Lower lobe of right lung (tissue), 2 donors: ENCODE results near the gene CYBA. TPM values are rescaled to one million over a fixed set of nuclear protein-coding genes. Genes with fewer than 3 reads are reported as not detected.
A peak's percentile ranks its signal among the peaks of the same experiment; 100 is the strongest.

ENCODE experiments used
- ATAC-seq, 2 donors: fragments of 200-7000 bp; cut with Tn5 transposase; one replicate each; pipeline ENCODE4 v1.9.1; 2020 to 2022; ENCODE audit warnings: mild to moderate bottlenecking in 2 of 2, moderate library complexity in 2 of 2
- DNase-seq: peaks from one replicate; pipeline ENCODE4 v3.0.0-alpha.2; 2020
- H3K27ac ChIP-seq: fragments of 200-600 bp; one replicate; pipeline ENCODE4 v1.8.0; 2022
- H3K27me3 ChIP-seq: fragments of 200-600 bp; one replicate; pipeline ENCODE4 v1.8.0; 2022; ENCODE audit warnings: low read depth
- H3K36me3 ChIP-seq: fragments of 200-600 bp; one replicate; pipeline ENCODE4 v1.8.0; 2022; ENCODE audit warnings: mild to moderate bottlenecking
- H3K4me1 ChIP-seq: fragments of 200-600 bp; one replicate; pipeline ENCODE4 v1.8.0; 2022
- H3K4me3 ChIP-seq: fragments of 200-600 bp; one replicate; pipeline ENCODE4 v1.8.0; 2022; ENCODE audit warnings: mild to moderate bottlenecking
- H3K9me3 ChIP-seq: fragments of 200-600 bp; one replicate; pipeline ENCODE4 v1.8.0; 2022
- intact Hi-C: fragments of 100-400 bp; cut with DNase I; formaldehyde crosslinking; loops from one replicate; pipeline ENCODE4 v1.11.0; 2022
- total RNA-seq: library from RNA; stranded (reverse); fragmentation: NEBNext Ultra II Directional; extraction: Animal tissue kit (Norgen Biotek cat#: 25700); gene quantifications from one replicate; pipeline ENCODE4 v1.2.1, GENCODE V29; 2021
- TF ChIP-seq, protein P1 (sequence below): fragments of 200-600 bp; IDR thresholded peaks from one replicate; pipeline ENCODE4 v1.8.0; 2022; ENCODE audit warnings: antibody characterized with exemption, mild to moderate bottlenecking
- donor health status: DM: no; HTN: yes; CAD: no; lungs with severe emphysema.

CYBA gene
- total RNA-seq, 1 donor from 2014 or later, result 371 TPM

DNA sequence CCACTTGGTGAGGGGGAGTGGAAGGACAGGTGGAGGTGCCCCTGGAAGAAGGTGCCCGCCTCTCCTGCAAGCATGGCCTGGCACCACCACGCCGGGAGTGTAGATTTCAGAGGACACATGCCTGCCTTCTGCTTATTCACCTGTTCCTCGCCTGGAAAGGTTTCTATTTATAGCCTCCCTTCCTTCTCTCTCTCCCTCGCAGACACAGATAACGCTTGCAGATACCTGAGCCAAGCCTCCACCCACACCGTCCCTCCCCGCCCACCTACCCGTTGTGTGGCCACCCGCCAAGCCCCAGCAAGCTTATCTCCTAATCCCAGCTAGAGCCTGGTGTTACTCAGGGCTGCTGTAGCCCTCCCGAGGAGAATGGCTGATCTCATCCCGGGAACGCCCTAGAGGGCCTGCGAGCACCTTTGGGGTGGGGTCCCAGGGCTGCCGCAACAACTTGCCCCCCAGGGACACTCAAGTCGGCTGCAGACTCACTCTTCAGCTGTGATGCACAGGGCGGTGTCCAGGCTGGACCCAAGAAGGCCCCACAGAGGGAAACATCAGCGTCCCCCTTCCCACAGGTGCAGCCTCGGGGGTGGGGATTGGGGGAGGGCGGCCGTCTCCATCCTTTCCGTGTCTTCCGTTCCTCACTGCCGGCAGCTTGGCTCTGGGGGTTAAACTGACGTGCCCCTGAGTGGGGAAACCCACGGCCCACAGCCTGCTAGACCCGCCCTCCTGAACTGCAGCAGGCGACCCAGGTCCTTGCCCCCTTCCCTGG lies 37.3 kb upstream of the CYBA start:
- DNase-seq (peak; percentile 44), ATAC-seq (peak in 1 of 2 donors; percentile 14)
- Histone ChIP-seq H3K27me3 (peaks cover 58% of the 10 kb centered on the region), H3K27ac (no peak overlapping the region), H3K4me1 (peaks cover 60% of the 10 kb centered on the region), H3K9me3 (no peaks in the 10 kb centered on the region), H3K36me3 (no peaks in the 10 kb centered on the region), H3K4me3 (no peak overlapping the region)
- TF ChIP-seq, protein P1, sequence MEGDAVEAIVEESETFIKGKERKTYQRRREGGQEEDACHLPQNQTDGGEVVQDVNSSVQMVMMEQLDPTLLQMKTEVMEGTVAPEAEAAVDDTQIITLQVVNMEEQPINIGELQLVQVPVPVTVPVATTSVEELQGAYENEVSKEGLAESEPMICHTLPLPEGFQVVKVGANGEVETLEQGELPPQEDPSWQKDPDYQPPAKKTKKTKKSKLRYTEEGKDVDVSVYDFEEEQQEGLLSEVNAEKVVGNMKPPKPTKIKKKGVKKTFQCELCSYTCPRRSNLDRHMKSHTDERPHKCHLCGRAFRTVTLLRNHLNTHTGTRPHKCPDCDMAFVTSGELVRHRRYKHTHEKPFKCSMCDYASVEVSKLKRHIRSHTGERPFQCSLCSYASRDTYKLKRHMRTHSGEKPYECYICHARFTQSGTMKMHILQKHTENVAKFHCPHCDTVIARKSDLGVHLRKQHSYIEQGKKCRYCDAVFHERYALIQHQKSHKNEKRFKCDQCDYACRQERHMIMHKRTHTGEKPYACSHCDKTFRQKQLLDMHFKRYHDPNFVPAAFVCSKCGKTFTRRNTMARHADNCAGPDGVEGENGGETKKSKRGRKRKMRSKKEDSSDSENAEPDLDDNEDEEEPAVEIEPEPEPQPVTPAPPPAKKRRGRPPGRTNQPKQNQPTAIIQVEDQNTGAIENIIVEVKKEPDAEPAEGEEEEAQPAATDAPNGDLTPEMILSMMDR, result no peak
- intact Hi-C loops, result no loop called here

DNA sequence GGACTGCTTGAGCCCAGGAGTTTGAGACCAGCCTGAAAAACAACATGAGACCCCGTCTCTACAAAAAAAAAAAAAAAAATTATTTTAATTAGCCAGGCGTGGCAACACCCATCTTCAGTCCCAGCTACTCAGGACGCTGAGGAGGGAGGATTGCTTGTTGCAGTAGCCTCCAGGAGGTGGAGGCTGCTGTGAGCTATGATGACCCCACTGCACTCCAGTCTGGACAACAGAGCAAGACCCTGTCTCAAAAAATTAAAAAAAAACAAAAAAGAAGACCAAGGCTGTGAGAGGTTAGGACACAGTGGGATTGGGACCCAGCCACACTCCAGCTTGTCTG lies 36.8 kb upstream of the CYBA start:
- ATAC-seq (no peak), DNase-seq (no peak)
- TF ChIP-seq, protein P1, result no peak
- Histone ChIP-seq H3K9me3 (no peaks in the 10 kb centered on the region), H3K27me3 (peaks cover 58% of the 10 kb centered on the region), H3K27ac (no peak overlapping the region), H3K36me3 (no peaks in the 10 kb centered on the region), H3K4me1 (peaks cover 56% of the 10 kb centered on the region), H3K4me3 (no peak overlapping the region)
- intact Hi-C loops, result no loop called here

DNA sequence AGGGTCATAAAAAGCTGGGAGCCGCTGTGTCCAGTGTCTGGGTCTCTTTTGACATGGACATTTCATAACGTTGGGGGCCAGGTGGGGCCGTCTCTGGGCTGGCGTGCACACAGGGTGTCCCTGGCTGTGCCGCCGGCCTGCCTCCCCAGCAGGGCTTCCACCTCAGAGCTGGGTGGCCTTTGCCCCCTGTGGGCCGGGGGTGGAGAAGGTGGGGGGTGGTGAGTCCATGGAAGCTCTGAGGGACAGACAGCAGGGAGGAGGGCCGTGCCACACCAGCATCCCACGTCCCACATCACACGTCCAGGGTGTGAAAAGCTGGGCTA lies 36.4 kb upstream of the CYBA start:
- H3K36me3 ChIP-seq, result no peaks in the 10 kb centered on the region
- no peak overlapping the region for H3K4me3 ChIP-seq
- H3K4me1 ChIP-seq, result peaks cover 55% of the 10 kb centered on the region
- no peak overlapping the region for H3K27ac ChIP-seq
- no peaks in the 10 kb centered on the region for H3K9me3 ChIP-seq
- TF ChIP-seq, protein P1, result no peak
- intact Hi-C loops, result no loop called here
- H3K27me3 ChIP-seq, result peaks cover 58% of the 10 kb centered on the region
- ATAC-seq (no peak), DNase-seq (peak; percentile 41)

DNA sequence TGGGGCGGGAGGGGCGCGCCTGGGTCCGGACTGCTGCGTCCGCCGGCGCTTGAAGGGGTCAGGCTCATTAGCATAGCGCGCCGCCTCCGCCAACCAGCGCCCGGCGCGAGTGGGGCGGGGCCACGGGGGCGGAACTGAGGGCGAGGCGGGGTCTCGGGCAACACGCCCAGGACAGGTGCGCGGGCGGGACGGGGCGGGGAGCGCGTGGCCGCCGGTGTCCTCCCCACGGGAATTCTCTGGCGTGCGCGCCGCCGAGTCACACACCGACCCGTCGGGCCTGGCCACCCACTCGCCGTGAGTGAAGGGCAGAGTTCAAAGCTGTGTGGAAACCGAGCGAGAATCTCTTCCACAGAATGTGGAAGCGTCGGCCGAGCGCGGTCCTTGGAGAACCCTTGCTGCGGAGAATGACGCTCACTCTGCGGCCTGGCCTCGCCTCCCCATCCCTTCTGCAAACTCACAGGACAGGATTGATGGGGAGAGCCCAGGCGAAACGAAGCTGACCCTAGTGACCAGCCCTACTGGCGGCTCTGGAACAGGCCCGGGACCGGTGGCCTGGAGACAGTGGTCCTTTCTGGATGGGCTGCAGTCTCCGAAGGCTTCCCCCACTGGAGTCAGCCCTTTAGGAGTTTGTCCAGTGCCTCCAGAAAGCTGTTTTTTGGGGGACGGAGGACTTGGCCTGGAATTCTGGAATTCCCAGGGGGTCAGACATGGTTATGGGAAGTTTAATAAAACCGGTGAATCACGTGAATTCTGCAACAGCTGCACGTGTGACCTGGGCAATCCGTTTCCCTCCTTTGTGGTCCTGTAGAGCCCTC lies 35.8 kb upstream of the CYBA start, which contains the start of gene SNAI3:
Gene SNAI3 (minus strand): TSS at position 69 of the 815 bp plus-strand sequence. CDS start 101 bp downstream, outside the sequence.
- TF ChIP-seq, protein P1, result no peak
- ATAC-seq (peak; percentile 95 to 96), DNase-seq (peak; percentile 92)
- H3K36me3 ChIP-seq, result no peaks in the 10 kb centered on the region
- H3K4me3 ChIP-seq, result peak within 1 kb of the TSS; percentile 78
- no peaks in the 10 kb centered on the region for H3K9me3 ChIP-seq
- intact Hi-C loops, result no loop called here
- peak within 1 kb of the TSS; percentile 78 for H3K27ac ChIP-seq
- H3K4me1 ChIP-seq, result peaks cover 55% of the 10 kb centered on the region
- H3K27me3 ChIP-seq, result peaks cover 58% of the 10 kb centered on the region

DNA sequence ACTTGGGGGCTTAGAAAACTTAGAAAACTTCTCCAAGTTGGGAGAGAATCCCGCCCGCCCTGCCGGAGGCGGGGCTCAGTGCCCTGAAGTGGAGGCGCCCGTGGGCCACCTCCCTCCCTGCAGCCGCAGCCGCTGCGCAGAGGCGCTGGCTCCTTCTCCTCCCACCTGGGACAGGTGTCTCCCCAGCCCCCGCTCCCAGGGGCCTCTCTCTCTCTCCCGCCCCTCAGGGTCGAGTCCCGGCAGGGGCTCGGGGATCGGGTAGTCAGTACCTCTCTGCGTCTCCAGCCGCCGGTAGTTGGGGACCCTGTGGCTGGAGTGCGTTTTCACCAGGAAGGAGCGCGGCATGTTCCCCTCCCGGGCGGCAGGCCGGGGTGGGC lies 35.2 kb upstream of the CYBA start:
- peak overlapping the region; percentile 78 for H3K4me3 ChIP-seq
- H3K36me3 ChIP-seq, result no peaks in the 10 kb centered on the region
- peak overlapping the region; percentile 78 for H3K27ac ChIP-seq
- H3K4me1 ChIP-seq, result peaks cover 55% of the 10 kb centered on the region
- peaks cover 58% of the 10 kb centered on the region for H3K27me3 ChIP-seq
- no peaks in the 10 kb centered on the region for H3K9me3 ChIP-seq
- TF ChIP-seq, protein P1, result no peak
- ATAC-seq (peak; percentile 77), DNase-seq (peak; percentile 74)
- intact Hi-C loops, result no loop called here
